ENCODE data around the gene FREY1. TPM values are rescaled to one million over a fixed set of nuclear protein-coding genes. Genes with fewer than 3 reads are reported as not detected.

FREY1 gene
- polyA plus RNA-seq, 3 donors = 0.37 TPM; not detected in 2

DNA sequence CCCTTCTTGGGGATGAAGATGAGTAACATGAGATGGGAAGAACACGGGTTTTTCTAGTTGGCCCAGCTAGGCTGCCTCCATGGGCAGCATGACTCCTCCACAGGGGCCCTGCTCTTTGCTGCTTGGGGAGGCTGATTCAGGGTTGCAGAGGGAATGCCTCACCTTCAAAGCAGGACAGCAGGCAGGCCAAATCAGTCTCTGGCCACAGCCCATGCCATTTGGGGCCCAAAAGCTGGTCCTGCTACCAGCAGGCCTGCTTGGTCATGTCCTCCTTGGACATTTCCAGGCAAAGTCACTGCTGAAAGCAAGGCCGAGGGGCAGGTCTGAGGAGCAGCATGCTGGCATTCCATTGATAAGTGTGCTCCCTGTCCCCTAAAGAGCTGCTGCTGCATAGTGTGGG is 35.4 kb downstream of the FREY1 start:
- TF ChIP-seq, protein P1, sequence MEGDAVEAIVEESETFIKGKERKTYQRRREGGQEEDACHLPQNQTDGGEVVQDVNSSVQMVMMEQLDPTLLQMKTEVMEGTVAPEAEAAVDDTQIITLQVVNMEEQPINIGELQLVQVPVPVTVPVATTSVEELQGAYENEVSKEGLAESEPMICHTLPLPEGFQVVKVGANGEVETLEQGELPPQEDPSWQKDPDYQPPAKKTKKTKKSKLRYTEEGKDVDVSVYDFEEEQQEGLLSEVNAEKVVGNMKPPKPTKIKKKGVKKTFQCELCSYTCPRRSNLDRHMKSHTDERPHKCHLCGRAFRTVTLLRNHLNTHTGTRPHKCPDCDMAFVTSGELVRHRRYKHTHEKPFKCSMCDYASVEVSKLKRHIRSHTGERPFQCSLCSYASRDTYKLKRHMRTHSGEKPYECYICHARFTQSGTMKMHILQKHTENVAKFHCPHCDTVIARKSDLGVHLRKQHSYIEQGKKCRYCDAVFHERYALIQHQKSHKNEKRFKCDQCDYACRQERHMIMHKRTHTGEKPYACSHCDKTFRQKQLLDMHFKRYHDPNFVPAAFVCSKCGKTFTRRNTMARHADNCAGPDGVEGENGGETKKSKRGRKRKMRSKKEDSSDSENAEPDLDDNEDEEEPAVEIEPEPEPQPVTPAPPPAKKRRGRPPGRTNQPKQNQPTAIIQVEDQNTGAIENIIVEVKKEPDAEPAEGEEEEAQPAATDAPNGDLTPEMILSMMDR (IDR thresholded peaks at IDR 0.05) = no peak
- Histone ChIP-seq H3K79me2 (ENCODE audit: insufficient read depth, low read length) (no peaks in the 10 kb centered on the region), H2AFZ (ENCODE audit: insufficient read depth, low read depth, low read length, poor library complexity, severe bottlenecking) (no peak overlapping the region), H3K9me3 (replicated peaks in 1 of 2; ENCODE audit: control insufficient read depth in 1 of 2, insufficient read depth in 1 of 2, low read length in 2 of 2) (no peaks in the 10 kb centered on the region), H3K9ac (ENCODE audit: insufficient read depth, low read length, poor library complexity, severe bottlenecking) (no peak overlapping the region), H3K4me1 (ENCODE audit: control insufficient read depth in 1 of 2, insufficient read depth in 2 of 2, low read length in 2 of 2) (no peaks in the 10 kb centered on the region), H3K27ac (ENCODE audit: low read depth in 1 of 2, low read length in 2 of 2) (no peak overlapping the region), H3K36me3 (replicated peaks in 1 of 2; ENCODE audit: control insufficient read depth in 1 of 2, insufficient read depth in 2 of 2, low read length in 2 of 2) (peaks cover 77 to 98% of the 10 kb centered on the region in 2 donors), H3K27me3 (ENCODE audit: control insufficient read depth in 2 of 2, insufficient read depth in 2 of 2, low read length in 2 of 2) (no peaks in the 10 kb centered on the region), H3K4me2 (replicated peaks; ENCODE audit: extremely low read depth, low read length, poor library complexity, severe bottlenecking) (no peak overlapping the region), H4K20me1 (ENCODE audit: insufficient read depth, low read length) (no peaks in the 10 kb centered on the region), H3K4me3 (replicated peaks in 1 of 3; ENCODE audit: low read depth in 2 of 3, low read length in 3 of 3) (no peak overlapping the region)
- no peak overlapping the region for H3K4me3 Mint-ChIP-seq
- H3K27ac Mint-ChIP-seq = peak overlapping the region in 1 of 7 donors; percentile 5
- H3K36me3 Mint-ChIP-seq = peaks cover 86 to 93% of the 10 kb centered on the region in 2 donors
- H3K4me1 Mint-ChIP-seq = no peaks in the 10 kb centered on the region
- 100% methylated on average over 1 of the region's 2 CpGs for WGBS (ENCODE audit: insufficient coverage)
- no peaks in the 10 kb centered on the region for H3K27me3 Mint-ChIP-seq (ENCODE audit: low read depth in 3 of 3)
- H3K9me3 Mint-ChIP-seq = no peaks in the 10 kb centered on the region
- DNase-seq = no peak
- intact Hi-C loops (cut with micrococcal nuclease) = no loop called here

DNA sequence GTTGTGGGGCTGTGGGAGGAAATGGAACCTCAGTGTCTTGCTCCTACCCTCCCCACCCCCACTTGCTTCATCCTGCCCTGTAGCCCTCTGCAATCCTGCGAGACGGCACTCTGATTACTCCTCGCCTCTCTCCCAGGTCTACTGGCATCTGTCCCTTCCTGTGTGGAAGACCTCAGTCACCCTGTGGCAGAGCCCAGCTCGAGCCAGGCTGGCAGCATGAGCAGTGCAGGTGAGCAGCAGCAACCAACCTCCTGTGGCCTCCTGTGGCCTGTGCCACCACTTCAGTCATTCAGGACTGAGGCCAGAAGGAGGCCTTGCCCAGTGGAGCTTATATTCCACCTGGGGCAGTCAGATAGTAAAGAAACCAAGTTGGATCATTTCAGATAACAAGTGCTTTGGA is 36.4 kb downstream of the FREY1 start:
- TF ChIP-seq, protein P1 (IDR thresholded peaks at IDR 0.05) = no peak
- H3K27ac Mint-ChIP-seq = peak overlapping the region in 1 of 7 donors; percentile 15
- no peaks in the 10 kb centered on the region for H3K9me3 ChIP-seq (replicated peaks in 1 of 2; ENCODE audit: control insufficient read depth in 1 of 2, insufficient read depth in 1 of 2, low read length in 2 of 2)
- H3K9ac ChIP-seq (ENCODE audit: insufficient read depth, low read length, poor library complexity, severe bottlenecking) = no peak overlapping the region
- H3K27me3 ChIP-seq (ENCODE audit: control insufficient read depth in 2 of 2, insufficient read depth in 2 of 2, low read length in 2 of 2) = no peaks in the 10 kb centered on the region
- peaks cover 82 to 98% of the 10 kb centered on the region in 2 donors for H3K36me3 ChIP-seq (replicated peaks in 1 of 2; ENCODE audit: control insufficient read depth in 1 of 2, insufficient read depth in 2 of 2, low read length in 2 of 2)
- no peaks in the 10 kb centered on the region for H3K27me3 Mint-ChIP-seq (ENCODE audit: low read depth in 3 of 3)
- intact Hi-C loops (cut with micrococcal nuclease) = no loop called here
- H3K36me3 Mint-ChIP-seq = peaks cover 87 to 93% of the 10 kb centered on the region in 2 donors
- no peaks in the 10 kb centered on the region for H3K79me2 ChIP-seq (ENCODE audit: insufficient read depth, low read length)
- no peak overlapping the region for H3K4me2 ChIP-seq (replicated peaks; ENCODE audit: extremely low read depth, low read length, poor library complexity, severe bottlenecking)
- no peak overlapping the region for H3K27ac ChIP-seq (ENCODE audit: low read depth in 1 of 2, low read length in 2 of 2)
- H3K4me1 ChIP-seq (ENCODE audit: control insufficient read depth in 1 of 2, insufficient read depth in 2 of 2, low read length in 2 of 2) = no peaks in the 10 kb centered on the region
- H4K20me1 ChIP-seq (ENCODE audit: insufficient read depth, low read length) = no peaks in the 10 kb centered on the region
- no peak overlapping the region for H3K4me3 Mint-ChIP-seq
- no peak overlapping the region for H3K4me3 ChIP-seq (replicated peaks in 1 of 3; ENCODE audit: low read depth in 2 of 3, low read length in 3 of 3)
- WGBS (ENCODE audit: insufficient coverage) = 100% methylated on average over 4 of the region's 4 CpGs
- DNase-seq = no peak
- peaks cover 0 to 2% (median 0%) of the 10 kb centered on the region in 7 donors for H3K9me3 Mint-ChIP-seq
- no peaks in the 10 kb centered on the region for H3K4me1 Mint-ChIP-seq
- no peak overlapping the region for H2AFZ ChIP-seq (ENCODE audit: insufficient read depth, low read depth, low read length, poor library complexity, severe bottlenecking)
